Dendritic cell treated with granulocyte-macrophage colony-stimulating factor and Interleukin-4, amounts not matched to agents 40 ng/mL and 50 ng/mL, for 4 days (primary cell): ENCODE measurements around the gene THSD7A.

Source experiments
- H3K27ac Mint-ChIP-seq: one replicate; pipeline ENCODE4 v1.8.0; 2022; ENCODE audit warnings: mild to moderate bottlenecking, mixed read lengths
- H3K27me3 Mint-ChIP-seq: one replicate; pipeline ENCODE4 v1.8.0; 2022; ENCODE audit warnings: mild to moderate bottlenecking, mixed read lengths
- H3K36me3 Mint-ChIP-seq: one replicate; pipeline ENCODE4 v1.8.0; 2022; ENCODE audit warnings: low read depth, mixed read lengths
- H3K4me1 Mint-ChIP-seq: one replicate; pipeline ENCODE4 v1.8.0; 2022; ENCODE audit warnings: low read depth, mixed read lengths
- H3K4me3 Mint-ChIP-seq: one replicate; pipeline ENCODE4 v1.8.0; 2022; ENCODE audit warnings: mild to moderate bottlenecking, moderate library complexity, mixed read lengths
- H3K9me3 Mint-ChIP-seq: one replicate; pipeline ENCODE4 v1.8.0; 2022; ENCODE audit warnings: mixed read lengths
- intact Hi-C: fragments of 100-400 bp; cut with micrococcal nuclease; formaldehyde crosslinking; loops from one replicate; pipeline ENCODE4 v1.15.0; 2022

The THSD7A gene

DNA sequence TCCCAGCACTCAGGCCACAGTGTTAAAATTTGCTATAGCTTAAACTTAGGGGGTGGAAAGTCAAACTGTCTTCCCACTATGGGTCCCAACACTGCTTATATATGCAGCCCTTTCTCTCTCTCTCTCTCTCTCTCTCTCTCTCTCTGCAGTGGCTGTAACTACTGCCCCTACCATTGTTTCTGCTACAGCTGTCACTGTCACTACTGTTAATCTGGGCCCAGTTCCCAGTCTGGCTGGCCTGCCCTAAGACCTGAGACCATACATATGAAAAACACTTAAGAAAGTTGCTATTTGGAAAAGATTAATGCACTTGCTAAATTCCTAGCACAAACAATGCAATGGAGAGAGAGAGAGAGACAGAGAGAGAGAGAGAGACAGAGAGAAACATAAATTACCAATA, 78.6 kb downstream of the THSD7A start:
- intact Hi-C loops = no loop called here
- H3K27ac Mint-ChIP-seq = no peak overlapping the region
- no peak overlapping the region for H3K4me3 Mint-ChIP-seq
- H3K27me3 Mint-ChIP-seq = no peaks in the 10 kb centered on the region
- peaks cover under 1% of the 10 kb centered on the region for H3K9me3 Mint-ChIP-seq
- no peaks in the 10 kb centered on the region for H3K4me1 Mint-ChIP-seq
- H3K36me3 Mint-ChIP-seq = no peaks in the 10 kb centered on the region

DNA sequence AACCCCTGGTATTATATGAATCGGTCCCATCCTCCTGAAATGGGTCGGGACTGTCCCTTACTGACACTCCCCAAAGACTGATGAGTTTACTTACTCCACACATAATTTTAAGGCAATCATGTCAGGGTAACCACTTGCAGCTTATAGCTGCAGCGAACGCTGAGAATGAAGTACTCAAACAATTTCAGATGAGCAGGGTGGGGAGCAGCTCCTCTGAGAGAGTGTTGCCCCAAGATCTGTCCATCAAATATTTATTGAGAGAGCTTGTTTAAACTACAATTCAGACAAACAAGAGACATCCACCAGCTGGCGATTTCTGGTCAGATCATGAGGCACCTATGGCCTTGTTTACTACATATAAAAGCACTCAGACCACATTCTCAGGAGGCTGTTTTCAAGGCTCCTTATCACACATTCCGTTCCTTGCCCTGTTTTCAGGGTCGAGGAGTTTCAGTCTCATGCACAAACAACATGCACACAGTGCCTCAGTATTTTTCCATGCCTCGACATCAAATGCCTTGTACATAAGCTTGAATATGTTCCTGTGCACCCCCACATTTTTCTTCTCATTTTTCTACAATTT, 80.1 kb downstream of the THSD7A start:
- H3K27ac Mint-ChIP-seq = no peak overlapping the region
- no peaks in the 10 kb centered on the region for H3K4me1 Mint-ChIP-seq
- no peak overlapping the region for H3K4me3 Mint-ChIP-seq
- intact Hi-C loops = no loop called here
- H3K27me3 Mint-ChIP-seq = no peaks in the 10 kb centered on the region
- no peaks in the 10 kb centered on the region for H3K36me3 Mint-ChIP-seq
- peaks cover 11% of the 10 kb centered on the region for H3K9me3 Mint-ChIP-seq

DNA sequence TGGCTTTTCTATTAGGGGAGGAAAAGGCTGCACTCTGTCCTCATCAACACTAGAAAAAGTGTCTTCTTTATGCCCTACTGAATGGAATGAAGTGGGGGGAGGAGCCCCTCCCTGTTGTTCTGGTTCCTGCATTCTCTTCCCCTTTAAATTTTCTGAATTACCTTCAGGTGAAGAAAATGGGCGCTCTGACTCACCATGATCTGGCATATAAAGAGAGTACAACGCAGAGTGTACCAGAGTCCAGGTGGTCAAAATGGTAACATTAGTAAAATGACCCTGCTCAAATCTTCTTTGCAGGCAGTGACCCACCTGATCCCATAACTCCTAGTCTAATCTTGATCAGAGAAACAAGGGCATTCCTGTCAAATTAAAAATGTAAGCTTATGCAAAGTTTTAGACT, 80.7 kb downstream of the THSD7A start:
- intact Hi-C loops = no loop called here
- no peaks in the 10 kb centered on the region for H3K36me3 Mint-ChIP-seq
- H3K4me3 Mint-ChIP-seq = no peak overlapping the region
- no peaks in the 10 kb centered on the region for H3K4me1 Mint-ChIP-seq
- H3K27ac Mint-ChIP-seq = no peak overlapping the region
- no peaks in the 10 kb centered on the region for H3K27me3 Mint-ChIP-seq
- peaks cover 11% of the 10 kb centered on the region for H3K9me3 Mint-ChIP-seq

DNA sequence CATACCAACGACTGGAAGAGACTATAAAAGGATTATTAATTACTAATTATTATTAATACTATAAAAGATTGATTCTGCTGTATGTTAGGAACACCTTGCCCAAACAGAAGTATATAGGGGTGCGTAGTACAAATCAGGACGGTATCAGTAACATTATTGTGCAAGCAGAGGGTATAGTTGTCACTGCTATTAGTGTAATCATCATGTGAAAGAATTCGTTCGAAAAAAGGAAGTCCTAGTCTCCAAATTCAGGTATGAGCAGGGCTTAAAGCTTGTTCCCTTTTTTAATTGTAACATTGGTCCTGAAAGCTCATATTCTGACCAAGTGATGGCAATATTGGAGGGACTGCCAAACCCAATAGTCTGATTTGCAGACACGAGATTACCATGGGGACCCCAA, 81.8 kb downstream of the THSD7A start:
- H3K27me3 Mint-ChIP-seq = no peaks in the 10 kb centered on the region
- H3K4me3 Mint-ChIP-seq = no peak overlapping the region
- H3K27ac Mint-ChIP-seq = no peak overlapping the region
- H3K36me3 Mint-ChIP-seq = no peaks in the 10 kb centered on the region
- H3K4me1 Mint-ChIP-seq = no peaks in the 10 kb centered on the region
- intact Hi-C loops = no loop called here
- peaks cover 11% of the 10 kb centered on the region for H3K9me3 Mint-ChIP-seq

DNA sequence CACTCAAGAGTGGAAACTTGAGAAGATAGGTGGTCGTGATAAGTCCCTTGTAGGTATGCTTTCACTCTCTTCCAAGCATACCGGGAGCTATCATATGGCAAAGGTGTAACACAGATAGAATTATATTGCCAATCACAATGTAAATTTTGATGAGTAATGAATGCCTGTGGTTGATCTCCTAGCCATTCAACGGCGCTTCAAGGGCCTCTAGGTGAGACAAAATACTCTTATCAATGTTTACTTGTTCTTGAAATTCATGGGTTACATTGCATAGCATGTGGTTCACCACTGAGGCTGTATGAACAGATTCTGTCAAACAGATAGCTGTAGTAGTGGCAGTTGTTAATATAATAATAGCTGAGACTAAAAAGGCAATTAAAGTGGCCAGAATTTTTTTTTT, 82.4 kb downstream of the THSD7A start:
- H3K36me3 Mint-ChIP-seq = no peaks in the 10 kb centered on the region
- intact Hi-C loops = no loop called here
- H3K27ac Mint-ChIP-seq = no peak overlapping the region
- peaks cover 11% of the 10 kb centered on the region for H3K9me3 Mint-ChIP-seq
- no peaks in the 10 kb centered on the region for H3K27me3 Mint-ChIP-seq
- no peak overlapping the region for H3K4me3 Mint-ChIP-seq
- no peaks in the 10 kb centered on the region for H3K4me1 Mint-ChIP-seq

DNA sequence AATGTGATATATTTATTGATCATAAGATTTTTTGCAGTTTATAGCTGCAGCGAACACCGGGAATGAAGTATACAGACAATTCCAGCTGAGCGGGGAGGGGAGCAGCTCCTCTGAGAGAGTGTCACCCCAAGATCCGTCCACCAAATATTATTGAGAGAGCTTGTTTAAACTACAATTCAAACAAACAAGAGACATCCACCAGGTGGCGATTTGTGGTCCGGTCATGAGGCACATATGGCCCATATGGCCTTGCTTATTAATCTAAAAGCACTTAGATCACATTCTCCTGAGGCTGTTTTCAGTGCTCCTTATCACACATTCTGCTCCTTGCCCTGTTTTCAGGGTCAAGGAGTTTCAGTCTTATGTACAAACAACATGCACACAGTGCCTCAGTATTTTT, 83.1 kb downstream of the THSD7A start:
- H3K36me3 Mint-ChIP-seq = no peaks in the 10 kb centered on the region
- no peaks in the 10 kb centered on the region for H3K4me1 Mint-ChIP-seq
- H3K9me3 Mint-ChIP-seq = peaks cover 11% of the 10 kb centered on the region
- H3K4me3 Mint-ChIP-seq = no peak overlapping the region
- H3K27me3 Mint-ChIP-seq = no peaks in the 10 kb centered on the region
- H3K27ac Mint-ChIP-seq = no peak overlapping the region
- intact Hi-C loops = no loop called here

DNA sequence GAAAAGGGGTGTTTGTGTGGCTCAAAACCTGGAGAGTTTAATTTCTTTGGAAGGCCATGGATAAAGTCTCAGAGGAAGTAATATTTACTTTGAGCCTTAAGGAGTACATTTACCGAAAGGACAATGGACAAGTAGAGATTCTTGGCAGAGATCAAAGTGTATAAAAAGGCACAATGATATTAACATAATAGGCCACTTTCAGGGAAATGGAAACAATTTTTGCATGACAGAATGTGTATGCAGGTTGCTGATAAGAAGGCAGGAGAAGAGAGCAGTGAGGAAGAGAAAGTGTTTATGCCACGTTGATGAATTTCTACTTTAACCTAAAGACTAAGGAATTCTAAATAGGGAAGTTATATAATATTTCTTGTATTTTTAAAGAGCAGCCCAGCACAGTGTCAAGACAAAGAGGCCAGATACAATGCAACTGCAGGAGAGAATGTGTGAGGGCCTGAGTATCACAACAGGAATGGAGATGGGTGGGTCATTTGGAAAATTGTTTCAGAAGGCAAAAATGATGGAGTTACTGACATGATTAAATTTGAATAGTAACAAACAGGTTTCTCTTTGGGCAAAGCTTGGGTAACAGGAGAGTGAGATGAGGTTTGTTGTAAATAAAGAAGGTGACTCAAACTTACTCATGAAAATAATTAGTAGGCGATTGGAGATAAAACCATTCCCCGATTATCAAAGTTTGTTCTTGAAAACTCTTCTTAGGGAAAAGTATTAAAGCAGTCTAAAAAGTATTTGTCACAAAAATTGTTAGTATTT, 84.1 kb downstream of the THSD7A start:
- Mint-ChIP-seq H3K27ac (no peak overlapping the region), H3K27me3 (no peaks in the 10 kb centered on the region), H3K9me3 (peaks cover 11% of the 10 kb centered on the region), H3K4me1 (no peaks in the 10 kb centered on the region), H3K4me3 (no peak overlapping the region), H3K36me3 (no peaks in the 10 kb centered on the region)
- intact Hi-C loops = no loop called here

DNA sequence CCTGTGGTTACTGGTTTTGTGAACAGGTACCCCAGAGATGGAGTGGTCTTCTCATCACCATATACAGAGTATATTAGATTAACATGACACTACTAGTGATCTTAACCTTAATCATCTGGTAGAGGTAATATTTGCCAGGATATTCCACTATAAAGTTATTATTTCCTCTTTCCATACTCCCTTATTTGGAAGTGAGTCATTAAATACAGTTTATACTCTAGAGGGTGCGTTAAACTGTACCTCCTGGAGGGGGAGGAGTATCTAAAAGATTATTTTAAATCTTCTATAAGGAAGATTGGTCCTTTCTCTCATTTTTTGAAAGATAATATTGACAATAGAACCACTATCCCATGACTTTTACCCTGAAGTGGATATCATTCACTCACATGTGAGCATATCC, 85.4 kb downstream of the THSD7A start:
- H3K4me1 Mint-ChIP-seq = no peaks in the 10 kb centered on the region
- no peaks in the 10 kb centered on the region for H3K36me3 Mint-ChIP-seq
- no peak overlapping the region for H3K27ac Mint-ChIP-seq
- intact Hi-C loops = no loop called here
- peaks cover 11% of the 10 kb centered on the region for H3K9me3 Mint-ChIP-seq
- no peaks in the 10 kb centered on the region for H3K27me3 Mint-ChIP-seq
- H3K4me3 Mint-ChIP-seq = no peak overlapping the region

DNA sequence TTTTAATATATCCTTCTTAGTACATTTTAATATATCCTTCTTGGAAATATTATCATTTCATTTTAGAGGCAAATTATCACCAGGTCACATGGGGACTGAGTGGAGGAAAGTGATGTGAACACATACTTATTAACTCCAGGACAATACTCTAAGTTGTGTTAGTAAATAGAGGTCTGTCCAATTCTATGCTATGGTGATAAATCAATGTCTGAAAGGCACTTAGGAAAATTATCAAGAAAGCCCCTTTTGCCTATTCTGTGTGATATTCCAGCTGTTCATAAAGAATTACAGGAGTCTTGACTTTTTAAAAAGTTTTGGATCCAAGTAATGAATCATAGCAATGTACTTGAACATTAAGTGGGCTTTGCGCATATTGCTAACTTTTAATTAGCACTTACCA, 88.5 kb downstream of the THSD7A start:
- peaks cover 11% of the 10 kb centered on the region for H3K9me3 Mint-ChIP-seq
- no peak overlapping the region for H3K27ac Mint-ChIP-seq
- no peaks in the 10 kb centered on the region for H3K27me3 Mint-ChIP-seq
- no peaks in the 10 kb centered on the region for H3K36me3 Mint-ChIP-seq
- intact Hi-C loops = no loop called here
- H3K4me3 Mint-ChIP-seq = no peak overlapping the region
- no peaks in the 10 kb centered on the region for H3K4me1 Mint-ChIP-seq

DNA sequence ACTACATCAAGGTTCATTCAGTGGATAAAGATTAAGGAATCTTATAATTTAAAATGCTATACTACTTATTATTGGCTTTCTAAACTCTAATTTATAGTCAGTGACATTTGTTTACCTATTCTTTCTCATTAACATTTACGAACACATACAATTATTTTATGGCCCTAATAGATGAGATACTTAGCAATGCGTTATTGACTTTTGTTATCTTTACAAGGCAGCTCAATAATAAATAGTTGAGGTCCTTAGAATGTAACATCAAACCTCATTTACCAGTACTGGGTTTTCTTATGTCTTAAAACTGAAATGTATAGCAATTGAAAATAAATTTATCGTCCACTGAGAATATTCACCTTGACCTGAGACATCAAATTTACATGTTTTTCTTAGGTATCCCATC, 89.0 kb downstream of the THSD7A start:
- no peak overlapping the region for H3K27ac Mint-ChIP-seq
- peaks cover 7% of the 10 kb centered on the region for H3K9me3 Mint-ChIP-seq
- H3K4me3 Mint-ChIP-seq = no peak overlapping the region
- no peaks in the 10 kb centered on the region for H3K27me3 Mint-ChIP-seq
- no peaks in the 10 kb centered on the region for H3K4me1 Mint-ChIP-seq
- H3K36me3 Mint-ChIP-seq = no peaks in the 10 kb centered on the region
- intact Hi-C loops = no loop called here

DNA sequence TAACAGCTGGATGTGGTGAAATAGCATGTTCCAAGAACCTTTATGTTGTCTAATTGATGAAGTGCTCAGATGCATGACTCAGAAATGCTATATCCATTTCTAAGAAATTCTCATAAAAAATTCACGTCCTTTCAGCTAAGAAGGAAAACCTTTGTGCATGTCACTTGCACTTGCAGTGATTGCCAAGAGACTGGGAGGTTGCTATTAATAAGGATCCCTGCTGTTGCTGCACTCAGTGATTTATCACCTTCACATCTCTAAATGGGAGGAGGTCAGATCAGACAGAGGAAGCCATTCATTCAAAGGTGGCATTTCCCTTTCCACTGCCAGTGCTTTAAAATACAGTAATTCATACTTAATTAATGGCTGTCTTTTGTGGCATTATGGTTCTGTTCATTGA, 89.5 kb downstream of the THSD7A start:
- intact Hi-C loops = no loop called here
- Mint-ChIP-seq H3K4me3 (no peak overlapping the region), H3K9me3 (peaks cover 1% of the 10 kb centered on the region), H3K27ac (no peak overlapping the region), H3K27me3 (no peaks in the 10 kb centered on the region), H3K36me3 (no peaks in the 10 kb centered on the region), H3K4me1 (no peaks in the 10 kb centered on the region)

DNA sequence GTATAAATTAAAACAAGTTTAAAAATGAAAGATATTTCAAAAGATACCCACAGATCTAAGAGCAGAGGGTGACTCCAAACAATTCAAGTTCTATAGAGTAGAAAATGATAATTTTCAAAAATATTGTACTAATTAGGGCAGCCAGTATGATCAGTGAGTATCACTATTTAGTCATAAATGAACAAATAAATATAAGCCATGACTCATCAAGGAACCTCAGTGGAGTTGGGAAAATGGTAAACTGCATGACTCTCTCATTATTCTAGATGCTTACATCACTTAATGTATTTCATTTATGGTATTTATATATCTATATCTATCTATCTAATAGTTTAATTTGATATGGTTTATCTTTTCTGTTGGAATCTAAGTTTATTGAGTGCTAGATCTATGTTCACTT, 94.3 kb downstream of the THSD7A start:
- H3K27ac Mint-ChIP-seq = no peak overlapping the region
- H3K9me3 Mint-ChIP-seq = peaks cover 8% of the 10 kb centered on the region
- no peak overlapping the region for H3K4me3 Mint-ChIP-seq

DNA sequence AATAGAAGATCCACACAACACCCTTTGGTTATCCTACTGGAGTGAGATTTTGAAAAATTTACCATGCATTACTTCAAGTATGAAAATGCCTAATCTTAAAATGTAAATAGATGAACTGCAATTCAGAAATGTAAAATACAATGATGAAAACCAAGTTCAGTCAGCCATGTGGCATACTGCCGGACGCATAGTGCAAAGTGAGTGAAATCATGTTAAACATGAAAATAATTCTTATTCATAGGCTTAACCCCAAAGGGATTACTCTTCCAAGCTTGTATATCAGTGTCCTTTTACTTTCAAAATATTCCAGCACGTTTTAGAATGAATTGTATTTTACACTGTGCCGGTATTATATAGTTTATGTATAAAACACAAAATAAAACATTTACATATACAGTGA, 99.8 kb downstream of the THSD7A start:
- Mint-ChIP-seq H3K27me3 (no peaks in the 10 kb centered on the region), H3K36me3 (no peaks in the 10 kb centered on the region), H3K27ac (no peak overlapping the region), H3K4me3 (no peak overlapping the region), H3K4me1 (no peaks in the 10 kb centered on the region), H3K9me3 (peaks cover 7% of the 10 kb centered on the region)
- intact Hi-C loops = no loop called here

More for the DNA sequence above, 94.3 kb downstream of the THSD7A start:
- H3K36me3 Mint-ChIP-seq = no peaks in the 10 kb centered on the region
- no peaks in the 10 kb centered on the region for H3K27me3 Mint-ChIP-seq
- no peaks in the 10 kb centered on the region for H3K4me1 Mint-ChIP-seq
- intact Hi-C loops = no loop called here

DNA sequence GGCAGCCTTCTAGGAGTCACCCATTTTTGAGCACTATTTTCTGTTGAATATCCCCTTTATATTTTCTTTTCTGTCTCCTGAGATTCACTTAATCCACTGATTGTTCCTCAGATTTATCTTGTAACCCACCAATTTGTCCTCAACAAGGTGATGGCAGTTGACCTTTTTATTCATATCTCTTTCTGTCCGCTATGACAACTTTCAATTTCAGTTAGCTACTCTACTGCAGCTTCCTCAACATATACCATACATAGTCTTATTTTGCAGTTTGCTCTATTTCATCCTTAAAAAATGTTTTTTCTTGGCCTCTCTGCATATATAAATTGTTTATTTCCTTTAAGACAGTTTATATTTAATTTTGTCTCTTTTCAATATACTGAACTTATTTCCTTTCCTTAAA, 101.3 kb downstream of the THSD7A start:
- H3K4me3 Mint-ChIP-seq = no peak overlapping the region
- no peaks in the 10 kb centered on the region for H3K27me3 Mint-ChIP-seq
- intact Hi-C loops = no loop called here
- no peaks in the 10 kb centered on the region for H3K36me3 Mint-ChIP-seq
- no peaks in the 10 kb centered on the region for H3K9me3 Mint-ChIP-seq
- H3K4me1 Mint-ChIP-seq = no peaks in the 10 kb centered on the region
- no peak overlapping the region for H3K27ac Mint-ChIP-seq

DNA sequence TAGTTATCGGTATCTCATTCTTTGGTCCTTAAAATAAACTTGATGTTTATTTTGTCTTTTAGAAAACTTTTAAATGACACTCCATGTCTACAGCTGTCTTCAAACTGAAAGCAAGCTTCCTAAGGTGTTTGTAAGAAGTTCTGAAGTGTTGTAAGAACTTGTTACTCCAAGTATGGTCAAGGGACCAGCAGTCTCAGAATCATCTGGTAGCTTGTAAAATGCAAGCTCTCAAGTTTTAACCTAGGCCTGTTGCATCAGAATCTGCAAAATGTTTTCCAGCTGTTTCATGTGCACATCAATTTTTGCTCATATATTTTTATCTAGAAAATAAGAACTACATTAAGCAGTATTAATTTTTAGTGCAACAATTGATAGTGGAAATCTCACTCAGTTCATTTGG, 104.1 kb downstream of the THSD7A start:
- no peaks in the 10 kb centered on the region for H3K27me3 Mint-ChIP-seq
- no peak overlapping the region for H3K4me3 Mint-ChIP-seq
- no peaks in the 10 kb centered on the region for H3K4me1 Mint-ChIP-seq
- no peak overlapping the region for H3K27ac Mint-ChIP-seq
- no peaks in the 10 kb centered on the region for H3K9me3 Mint-ChIP-seq
- intact Hi-C loops = no loop called here
- no peaks in the 10 kb centered on the region for H3K36me3 Mint-ChIP-seq
